ES-I3 (cell line): ENCODE data around the gene ENO2.

ENCODE experiments used
- H3K36me3 ChIP-seq: 2 replicates; pipeline ENCODE4 v1.6.1; 2013; ENCODE audit warnings: mild to moderate bottlenecking, low read length, control low read depth, moderate library complexity; ENCODE audit not compliant: insufficient read depth
- H3K4me1 ChIP-seq: 2 replicates; pipeline ENCODE4 v1.6.1; 2013; ENCODE audit warnings: mild to moderate bottlenecking, control low read depth, low read length; ENCODE audit not compliant: insufficient read depth
- H3K9ac ChIP-seq: 2 replicates; pipeline ENCODE4 v1.6.1; 2013; ENCODE audit warnings: low read depth, mild to moderate bottlenecking, low read length, moderate library complexity
- H3K9me3 ChIP-seq: 2 replicates; pipeline ENCODE4 v1.6.1; 2013; ENCODE audit warnings: mild to moderate bottlenecking, low read length, moderate library complexity; ENCODE audit not compliant: control insufficient read depth, insufficient read depth

The ENO2 gene

GRCh38 chr12:6941267-6941666 is 26.9 kb downstream of the ENO2 start:
- H3K9me3 ChIP-seq: no peaks in the 10 kb centered on the region
- H3K9ac ChIP-seq: no peak overlapping the region
- 0 out of 2 replicates have a peak, but pooled peaks cover 4% of the 10 kb centered on the region for H3K36me3 ChIP-seq
- H3K4me1 ChIP-seq: peaks cover 11% of the 10 kb centered on the region

- Histone ChIP-seq H3K4me1 (peaks cover 11% of the 10 kb centered on the region), H3K9ac (no peak overlapping the region), H3K9me3 (no peaks in the 10 kb centered on the region), H3K36me3 (0 out of 2 replicates have a peak, but pooled peaks cover 4% of the 10 kb centered on the region)
Measured at GRCh38 chr12:6941782-6942181, 27.4 kb downstream of the ENO2 start.

DNA sequence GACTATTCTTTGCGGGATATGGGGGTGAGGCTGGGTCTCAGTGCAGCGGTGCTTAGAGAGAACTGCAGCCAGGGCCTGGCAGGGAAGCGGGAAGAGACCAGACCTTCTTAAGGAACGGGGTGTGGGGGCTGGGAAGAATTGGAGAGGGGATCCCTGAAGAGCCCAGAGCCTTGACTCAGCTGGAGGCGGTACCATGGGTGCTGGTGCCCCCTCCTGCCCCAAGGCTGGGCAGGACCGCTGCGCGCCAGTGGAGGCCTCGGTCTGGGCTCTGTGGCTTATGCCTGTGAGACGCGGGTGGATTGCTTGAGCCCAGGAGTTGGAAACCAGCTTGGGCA is 27.9 kb downstream of the ENO2 start:
- Histone ChIP-seq H3K4me1 (peaks cover 11% of the 10 kb centered on the region), H3K36me3 (0 out of 2 replicates have a peak, but pooled peaks cover 4% of the 10 kb centered on the region), H3K9me3 (no peaks in the 10 kb centered on the region), H3K9ac (no peak overlapping the region)

GRCh38 chr12:6943389-6943721 is 29.0 kb downstream of the ENO2 start:
- H3K36me3 ChIP-seq: 0 out of 2 replicates have a peak, but pooled peaks cover 4% of the 10 kb centered on the region
- peak overlapping the region; percentile 65 for H3K9ac ChIP-seq
- H3K9me3 ChIP-seq: no peaks in the 10 kb centered on the region
- H3K4me1 ChIP-seq: peaks cover 11% of the 10 kb centered on the region

GRCh38 chr12:6943722-6944380 is 29.5 kb downstream of the ENO2 start, which contains the start of the genes C12orf57 and RNU7-1:
Gene C12orf57 (plus strand): TSS chr12:6944022. CDS start chr12:6944122, 100 bp downstream.
Gene RNU7-1 (plus strand): TSS chr12:6943816.
- Histone ChIP-seq H3K4me1 (peaks cover 11% of the 10 kb centered on the region), H3K9me3 (no peaks in the 10 kb centered on the region), H3K36me3 (0 out of 2 replicates have a peak, but pooled peaks cover 4% of the 10 kb centered on the region), H3K9ac (peak within 1 kb of the TSS; percentile 65)

DNA sequence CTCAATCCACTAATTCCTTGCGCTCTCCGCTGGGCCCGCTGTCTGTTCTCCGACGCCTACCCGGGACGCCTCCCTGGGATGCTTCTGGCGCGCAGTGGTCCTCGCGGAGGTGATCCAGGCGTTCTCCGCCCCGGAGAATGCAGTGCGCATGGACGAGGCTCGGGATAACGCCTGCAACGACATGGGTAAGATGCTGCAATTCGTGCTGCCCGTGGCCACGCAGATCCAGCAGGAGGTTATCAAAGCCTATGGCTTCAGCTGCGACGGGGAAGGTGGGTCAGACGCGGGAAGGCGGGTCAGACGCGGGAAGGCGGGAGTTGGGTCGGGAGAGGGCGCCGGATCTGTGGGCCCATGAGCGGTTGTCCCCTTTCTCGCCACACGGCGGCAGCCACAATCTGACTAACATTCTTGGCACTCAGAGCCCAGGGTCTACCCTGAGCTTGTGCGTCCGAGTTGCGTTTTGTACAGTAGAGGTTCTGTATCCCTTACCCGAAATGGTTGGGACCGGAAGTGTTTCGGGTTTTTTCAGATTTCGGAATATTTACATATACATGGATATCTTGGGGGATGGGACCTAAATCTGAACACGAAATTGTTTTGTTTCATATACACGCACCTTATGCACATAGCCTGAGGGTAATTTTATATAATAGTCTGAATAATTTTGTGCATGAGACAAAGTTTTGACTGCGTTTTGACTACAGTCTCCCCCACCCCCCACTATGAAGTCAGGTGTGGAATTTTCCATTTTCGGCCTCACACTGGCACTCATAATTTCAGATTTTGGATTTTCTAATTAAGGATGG is 30.2 kb downstream of the ENO2 start:
- H3K9me3 ChIP-seq: no peaks in the 10 kb centered on the region
- H3K36me3 ChIP-seq: 0 out of 2 replicates have a peak, but pooled peaks cover 4% of the 10 kb centered on the region
- H3K9ac ChIP-seq: peak overlapping the region; percentile 65
- H3K4me1 ChIP-seq: peaks cover 11% of the 10 kb centered on the region

GRCh38 chr12:6945613-6946012 is 31.2 kb downstream of the ENO2 start:
- H3K9ac ChIP-seq: peak overlapping the region; percentile 29; the same call in 1 of the 2 replicates
- peaks cover 14% of the 10 kb centered on the region for H3K4me1 ChIP-seq
- H3K9me3 ChIP-seq: no peaks in the 10 kb centered on the region

DNA sequence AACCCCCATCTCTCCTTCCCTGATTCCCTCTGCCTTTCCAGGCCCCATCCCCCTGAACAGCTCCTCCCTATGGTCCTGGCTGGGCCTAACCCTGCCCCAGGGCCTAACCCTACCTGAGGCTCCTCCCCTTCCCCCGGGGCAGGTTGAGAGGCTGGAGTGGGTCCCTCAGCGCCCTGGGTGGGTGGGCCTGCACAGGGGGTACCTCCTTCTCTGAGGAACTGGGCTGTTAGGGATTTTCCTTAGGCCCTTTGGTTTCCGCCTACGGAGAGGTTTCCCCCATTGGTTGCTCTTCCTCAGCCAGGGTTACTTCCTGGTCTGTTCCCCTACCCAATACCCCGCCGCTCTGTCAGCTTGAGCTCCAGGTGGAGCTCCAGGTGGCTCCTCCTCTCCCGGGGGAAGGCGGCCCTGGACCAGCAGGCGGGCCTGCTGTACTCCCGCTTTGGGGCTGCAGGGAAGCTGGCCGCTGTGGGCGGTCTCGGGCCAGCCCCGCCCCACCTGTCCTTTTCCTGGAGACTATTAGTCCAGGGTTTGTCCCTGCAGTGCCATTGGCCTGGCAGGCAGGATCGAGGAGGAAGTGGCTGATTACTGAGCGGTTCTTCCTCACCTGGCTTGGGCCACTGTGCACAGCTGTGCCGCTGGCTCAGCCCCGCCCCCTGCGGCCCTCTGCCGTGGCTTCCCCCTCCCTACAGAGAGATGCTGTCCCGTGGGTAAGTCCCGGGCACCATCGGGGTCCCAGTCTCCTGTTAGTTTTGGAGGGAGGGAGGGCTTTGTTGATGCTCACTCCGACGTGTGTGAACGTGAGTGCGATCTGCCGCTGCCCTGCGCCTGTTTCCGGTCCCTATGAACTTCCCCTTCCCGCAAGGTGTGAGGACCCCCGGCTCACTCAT is 31.9 kb downstream of the ENO2 start:
- H3K36me3 ChIP-seq: 0 out of 2 replicates have a peak, but pooled peaks cover 2% of the 10 kb centered on the region
- peak overlapping the region; percentile 47 for H3K9ac ChIP-seq
- no peaks in the 10 kb centered on the region for H3K9me3 ChIP-seq
- peaks cover 20% of the 10 kb centered on the region for H3K4me1 ChIP-seq

More at GRCh38 chr12:6945613-6946012, 31.2 kb downstream of the ENO2 start:
- 0 out of 2 replicates have a peak, but pooled peaks cover 4% of the 10 kb centered on the region for H3K36me3 ChIP-seq

DNA sequence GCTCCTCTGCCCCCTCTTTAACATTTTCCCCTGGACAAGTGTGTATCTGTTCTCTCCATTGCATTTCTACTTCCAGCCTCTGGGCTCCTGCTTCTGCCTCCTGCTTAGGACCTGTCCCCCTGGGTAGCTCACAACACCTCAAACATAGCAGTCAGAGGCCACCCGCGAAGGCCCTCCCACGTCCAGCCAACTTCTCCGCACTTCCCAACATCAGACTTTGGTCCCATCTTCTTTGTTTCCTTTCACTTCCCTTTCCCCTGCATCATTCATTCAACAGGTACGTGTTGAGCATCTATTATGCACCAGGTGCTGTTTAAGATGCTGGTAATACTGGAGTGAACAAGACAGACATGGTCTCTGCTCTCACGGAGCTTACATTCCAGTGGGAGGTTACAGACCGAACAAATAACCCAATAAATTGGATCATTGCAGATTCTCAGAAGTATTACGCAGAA is 32.6 kb downstream of the ENO2 start:
- H3K36me3 ChIP-seq: no peaks in the 10 kb centered on the region
- peaks cover 27% of the 10 kb centered on the region for H3K4me1 ChIP-seq
- H3K9me3 ChIP-seq: no peaks in the 10 kb centered on the region
- H3K9ac ChIP-seq: peak overlapping the region; percentile 47

- no peak overlapping the region for H3K9ac ChIP-seq
- no peaks in the 10 kb centered on the region for H3K9me3 ChIP-seq
- H3K4me1 ChIP-seq: peaks cover 33% of the 10 kb centered on the region
- H3K36me3 ChIP-seq: no peaks in the 10 kb centered on the region
Measured at GRCh38 chr12:6947615-6948014, 33.2 kb downstream of the ENO2 start.

- Histone ChIP-seq H3K9ac (no peak overlapping the region), H3K4me1 (peaks cover 43% of the 10 kb centered on the region), H3K9me3 (no peaks in the 10 kb centered on the region), H3K36me3 (no peaks in the 10 kb centered on the region)
Measured at GRCh38 chr12:6948873-6949594, 34.7 kb downstream of the ENO2 start.

- Histone ChIP-seq H3K9me3 (no peaks in the 10 kb centered on the region), H3K4me1 (peaks cover 36% of the 10 kb centered on the region), H3K9ac (no peak overlapping the region), H3K36me3 (no peaks in the 10 kb centered on the region)
Measured at GRCh38 chr12:6950401-6950801, 36.0 kb downstream of the ENO2 start.

DNA sequence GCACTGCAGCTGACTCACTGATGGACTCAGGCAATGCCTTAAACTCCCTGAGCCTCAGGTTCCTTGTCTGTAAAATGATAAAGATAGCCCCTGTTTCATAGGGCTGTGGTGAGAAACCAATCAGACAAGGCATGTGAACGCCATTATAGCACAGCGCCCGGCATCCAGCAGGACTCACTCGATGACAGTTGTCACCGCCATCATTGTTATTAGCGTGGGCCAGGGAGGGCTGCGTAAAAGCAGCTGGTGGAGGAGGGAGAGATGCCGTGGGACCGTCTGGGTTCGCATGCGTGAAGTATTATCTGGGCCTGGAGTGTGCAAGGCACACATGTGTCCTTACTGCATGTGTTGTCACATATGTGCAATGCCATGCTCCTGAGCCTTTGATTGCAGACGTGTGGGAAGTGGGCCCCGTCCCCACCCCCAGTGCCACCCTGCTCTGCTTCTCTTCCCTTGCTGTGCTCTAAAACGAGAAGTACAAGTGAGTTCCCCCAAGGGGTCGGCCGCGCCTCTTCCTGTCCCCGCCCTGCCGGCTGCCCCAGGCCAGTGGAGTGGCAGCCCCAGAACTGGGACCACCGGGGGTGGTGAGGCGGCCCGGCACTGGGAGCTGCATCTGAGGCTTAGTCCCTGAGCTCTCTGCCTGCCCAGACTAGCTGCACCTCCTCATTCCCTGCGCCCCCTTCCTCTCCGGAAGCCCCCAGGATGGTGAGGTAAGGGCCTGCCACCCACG is 36.6 kb downstream of the ENO2 start, which contains the start of gene PTPN6:
Gene PTPN6 (plus strand): TSS at position 546 of the 730 bp plus-strand sequence. CDS start 157 bp downstream, at position 703.
- Histone ChIP-seq H3K9ac (no peak within 1 kb of the TSS), H3K4me1 (peaks cover 32% of the 10 kb centered on the region), H3K36me3 (no peaks in the 10 kb centered on the region), H3K9me3 (no peaks in the 10 kb centered on the region)
